ENCODE measurements around the gene RHBDL1. TPM values are rescaled to one million over a fixed set of nuclear protein-coding genes. Genes with fewer than 3 reads are reported as not detected.
"Not testable (repeated sequence)": the region's sequence is repeated elsewhere in the genome, so short reads cannot be mapped to it uniquely, and the experiment has no call there.

RHBDL1 gene
- polyA plus RNA-seq, 3 donors from 2014 or later = not detected

DNA sequence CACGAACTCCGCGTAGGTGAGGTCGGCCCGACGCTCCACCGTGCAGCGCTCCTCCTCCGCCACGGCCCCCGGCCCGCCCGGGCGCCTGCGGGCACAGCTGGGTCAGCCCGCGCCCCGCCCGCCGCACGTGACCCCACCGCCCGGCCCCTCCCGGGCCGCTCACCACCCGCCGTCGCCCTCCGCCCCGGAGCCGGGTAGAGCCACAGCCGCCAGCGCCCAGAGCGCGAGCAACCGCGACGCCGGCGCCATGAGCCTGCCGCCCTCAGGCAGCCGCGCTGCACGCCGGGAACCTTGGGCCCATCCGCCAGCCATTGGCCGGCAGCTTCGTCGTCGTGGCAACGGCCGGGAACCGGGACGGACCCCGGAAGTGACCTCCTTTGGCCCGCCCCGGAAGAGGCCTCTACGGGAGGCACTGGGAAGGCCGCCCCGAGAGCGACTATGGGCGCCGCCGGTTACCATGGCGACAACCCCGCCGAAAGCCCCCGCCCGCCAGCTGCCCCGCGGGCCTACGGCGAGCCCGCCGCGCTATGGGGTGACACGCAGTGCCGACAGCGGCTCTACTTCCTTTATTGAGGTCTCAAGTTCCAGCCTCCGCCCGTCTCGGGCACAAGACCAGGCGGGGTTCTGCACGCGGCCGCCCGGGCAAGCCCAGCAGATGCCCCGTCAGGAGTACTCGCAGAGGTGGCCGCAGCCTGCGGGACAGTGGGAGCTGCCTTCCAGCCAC lies 8.8 kb downstream of the RHBDL1 start, which contains the start of gene JMJD8:
JMJD8 (minus strand) TSS at position 264 of the 724 bp plus-strand sequence; CDS start at position 249, 15 bp downstream.
- Mint-ChIP-seq H3K27ac (peak within 1 kb of the TSS in 5 of 6 donors; percentile 14 to 86 (median 61)), H3K4me3 (peak within 1 kb of the TSS; percentile 70 to 83 (median 76)), H3K27me3 (ENCODE audit: low read depth in 3 of 3) (peaks cover 2 to 10% (median 3%) of the 10 kb centered on the region in 3 donors), H3K4me1 (peaks cover 11 to 32% of the 10 kb centered on the region in 2 donors), H3K9me3 (no peaks in the 10 kb centered on the region), H3K36me3 (peaks cover 0 to 2% (median 0%) of the 10 kb centered on the region in 3 donors)
- peak; percentile 96 for DNase-seq

DNA sequence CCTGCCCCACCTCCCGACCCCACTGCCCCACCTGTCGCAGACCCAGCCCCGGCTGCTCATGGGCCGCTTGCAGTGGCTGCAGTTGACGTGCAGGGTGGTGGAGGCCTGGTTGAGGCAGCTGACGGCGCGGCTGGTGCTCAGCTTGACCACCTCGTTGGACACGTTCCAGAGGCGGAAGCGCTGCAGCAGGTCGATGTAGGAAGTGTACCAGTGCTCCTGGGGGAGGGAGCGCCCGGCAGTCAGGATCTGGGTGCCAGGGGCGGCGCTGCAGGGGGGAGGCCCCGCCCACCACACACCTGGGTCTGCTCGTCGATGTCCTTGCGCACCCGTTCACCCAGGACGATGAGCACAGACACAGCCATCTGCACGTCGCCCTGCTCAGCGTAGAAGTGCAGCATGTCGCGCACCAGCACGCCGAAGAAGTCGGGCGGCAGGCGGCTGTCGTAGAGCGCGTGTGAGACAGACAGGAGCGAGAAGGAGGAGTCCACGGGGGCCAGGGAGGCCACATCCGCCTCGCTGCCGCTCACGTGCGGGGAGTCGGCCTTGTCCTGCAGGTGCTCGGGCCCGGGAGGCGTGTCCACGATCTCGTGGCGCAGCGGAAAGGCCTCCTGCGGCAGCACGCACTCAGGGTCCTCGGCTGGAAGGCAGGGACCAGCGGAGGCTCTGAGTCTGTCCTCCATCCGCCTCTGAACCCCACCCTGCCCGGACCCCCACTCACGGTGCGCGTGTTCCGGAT lies 9.7 kb downstream of the RHBDL1 start:
- Mint-ChIP-seq H3K36me3 (peaks cover 0 to 2% (median 0%) of the 10 kb centered on the region in 3 donors), H3K9me3 (no peaks in the 10 kb centered on the region), H3K4me1 (peaks cover 13 to 38% of the 10 kb centered on the region in 2 donors), H3K27me3 (ENCODE audit: low read depth in 3 of 3) (peaks cover 0 to 12% (median 3%) of the 10 kb centered on the region in 3 donors), H3K27ac (peak overlapping the region in 1 of 6 donors; percentile 23), H3K4me3 (peak overlapping the region in 1 of 5 donors; percentile 27)
- DNase-seq = no peak

DNA sequence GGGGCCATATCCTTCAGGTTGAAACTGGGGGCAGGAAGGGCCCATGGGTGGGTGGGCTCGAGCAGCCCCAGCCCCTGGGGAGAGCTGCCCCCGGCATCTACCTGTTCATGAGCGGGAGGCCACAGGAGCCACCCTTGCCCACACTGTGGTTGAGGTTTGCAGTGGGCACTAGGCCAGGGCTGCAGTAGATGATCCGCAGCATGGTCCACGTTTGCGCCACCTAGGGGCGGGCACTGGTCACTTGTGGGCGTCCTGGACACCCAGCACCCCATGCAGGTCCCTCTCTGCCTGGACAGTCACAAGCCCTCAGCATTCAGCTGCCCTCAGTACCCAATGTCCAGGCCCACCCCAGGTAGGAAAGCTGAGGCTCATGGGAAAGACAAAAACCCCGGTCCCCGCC lies 10.5 kb downstream of the RHBDL1 start:
- H3K4me1 Mint-ChIP-seq = peaks cover 19 to 43% of the 10 kb centered on the region in 2 donors
- no peaks in the 10 kb centered on the region for H3K9me3 Mint-ChIP-seq
- peaks cover 0 to 2% (median 0%) of the 10 kb centered on the region in 3 donors for H3K36me3 Mint-ChIP-seq
- H3K27me3 Mint-ChIP-seq (ENCODE audit: low read depth in 3 of 3) = peaks cover 1 to 12% (median 8%) of the 10 kb centered on the region in 3 donors
- peak overlapping the region; percentile 23 to 58 (median 47) for H3K4me3 Mint-ChIP-seq
- no peak for DNase-seq
- H3K27ac Mint-ChIP-seq = peak overlapping the region in 3 of 6 donors; percentile 59 to 78 (median 64)

DNA sequence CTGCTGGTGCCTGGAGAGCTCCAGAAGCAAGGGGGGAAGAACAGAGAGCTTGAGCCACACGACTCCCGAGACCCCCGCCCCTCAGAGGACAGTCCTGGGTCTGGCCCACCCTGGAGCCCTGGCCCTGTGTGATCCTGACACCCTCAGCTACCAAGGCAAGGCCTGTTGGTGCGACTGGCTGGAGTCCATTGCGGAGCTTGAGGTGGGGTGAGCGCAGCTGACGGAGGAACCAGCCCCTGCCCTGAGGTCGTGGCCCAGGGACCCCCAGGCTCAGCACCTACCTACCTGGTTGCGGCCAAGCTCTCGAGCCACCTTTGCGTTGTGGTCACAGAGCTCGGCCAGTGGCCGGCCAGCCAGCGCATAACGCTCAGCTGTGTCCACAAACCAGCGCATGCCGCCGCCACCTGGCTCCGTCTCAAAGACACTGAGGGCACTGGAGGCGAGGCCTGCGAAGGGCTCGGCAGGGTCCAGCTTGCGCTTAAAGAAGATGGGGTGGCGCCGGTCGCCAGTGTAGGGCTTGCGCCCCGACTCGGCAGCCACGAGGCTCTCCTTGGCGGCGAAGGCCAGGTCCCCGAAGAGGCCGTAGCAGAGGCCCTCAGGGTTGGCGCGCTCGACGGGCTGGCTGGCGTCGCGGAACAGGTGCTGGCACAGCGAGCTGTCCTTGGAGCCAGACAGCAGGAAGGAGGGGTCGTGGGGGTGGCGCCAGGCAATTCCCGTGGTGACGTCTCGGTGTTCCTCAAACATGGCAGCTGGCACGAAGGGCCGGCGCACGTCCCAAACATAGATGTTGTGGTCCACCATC lies 11.2 kb downstream of the RHBDL1 start:
- Mint-ChIP-seq H3K27me3 (ENCODE audit: low read depth in 3 of 3) (peaks cover 1 to 12% (median 8%) of the 10 kb centered on the region in 3 donors), H3K4me1 (peaks cover 16 to 39% of the 10 kb centered on the region in 2 donors), H3K4me3 (peak overlapping the region in 2 of 5 donors; percentile 30 to 33), H3K27ac (no peak overlapping the region), H3K36me3 (peaks cover 0 to 2% (median 0%) of the 10 kb centered on the region in 3 donors), H3K9me3 (no peaks in the 10 kb centered on the region)
- no peak for DNase-seq

DNA sequence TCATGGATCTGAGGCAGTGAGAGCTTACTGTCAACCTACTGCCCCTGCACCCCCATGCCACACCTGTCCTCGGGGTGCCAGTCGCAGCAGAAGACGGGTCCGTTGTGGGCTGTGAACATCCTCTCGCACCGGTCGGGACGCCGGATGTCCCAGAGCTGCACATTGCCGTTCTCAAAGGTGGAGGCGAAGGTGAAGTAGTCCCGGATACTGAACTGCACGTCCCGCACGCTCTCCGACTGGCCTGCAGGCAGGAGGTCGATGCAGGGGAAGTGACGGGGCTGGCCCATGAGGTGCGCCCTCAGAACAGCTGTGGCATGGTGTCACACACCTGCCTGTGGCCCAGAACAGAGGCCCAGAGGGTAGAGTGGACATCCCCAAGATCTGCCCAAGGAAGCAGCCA lies 12.0 kb downstream of the RHBDL1 start:
- Mint-ChIP-seq H3K4me1 (peaks cover 14 to 35% of the 10 kb centered on the region in 2 donors), H3K9me3 (no peaks in the 10 kb centered on the region), H3K4me3 (peak overlapping the region in 1 of 5 donors; percentile 33), H3K27me3 (ENCODE audit: low read depth in 3 of 3) (peaks cover 1 to 13% (median 9%) of the 10 kb centered on the region in 3 donors), H3K36me3 (peaks cover 0 to 1% (median 0%) of the 10 kb centered on the region in 3 donors), H3K27ac (no peak overlapping the region)
- no peak for DNase-seq

DNA sequence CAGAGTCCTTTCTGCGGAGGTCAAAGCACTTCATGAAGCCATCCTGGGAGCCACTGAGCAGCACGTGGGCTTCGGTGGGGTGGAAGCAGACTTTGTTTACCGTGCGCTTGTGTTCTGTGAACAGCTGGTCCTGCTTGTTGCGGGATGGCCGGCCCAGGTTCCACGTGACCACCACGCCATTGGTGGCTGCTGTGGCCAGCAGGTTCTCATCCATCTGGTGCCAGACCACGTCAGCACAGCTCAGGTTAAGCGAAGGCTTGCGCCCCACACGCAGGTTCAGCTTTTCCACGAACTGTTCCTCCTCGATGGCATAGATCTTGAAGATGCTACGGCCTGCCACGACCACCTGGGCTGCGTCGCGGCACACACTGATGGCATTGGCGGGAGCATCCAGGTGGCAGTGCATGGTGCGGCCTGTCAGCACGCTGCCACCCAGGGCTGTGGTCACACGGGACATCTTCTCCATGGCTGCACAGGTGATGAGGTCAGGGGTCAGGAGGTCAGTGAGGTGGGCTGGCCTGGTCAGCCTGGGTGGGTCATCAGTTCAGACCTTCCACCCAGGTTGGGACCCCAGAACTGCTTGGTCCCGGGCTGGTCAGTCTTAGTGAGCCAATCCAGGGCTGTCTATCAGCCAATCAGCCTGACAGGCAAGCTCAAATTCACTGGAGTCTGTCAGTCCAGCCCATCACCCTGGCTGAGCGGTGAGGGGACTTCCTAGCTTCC lies 13.9 kb downstream of the RHBDL1 start:
- Mint-ChIP-seq H3K27me3 (ENCODE audit: low read depth in 3 of 3) (peaks cover 6 to 17% (median 7%) of the 10 kb centered on the region in 3 donors), H3K4me1 (peaks cover 14 to 34% of the 10 kb centered on the region in 2 donors), H3K27ac (peak overlapping the region; percentile 76 to 94 (median 90)), H3K36me3 (no peaks in the 10 kb centered on the region), H3K4me3 (peak overlapping the region; percentile 87 to 97 (median 91)), H3K9me3 (no peaks in the 10 kb centered on the region)
- DNase-seq = no peak

DNA sequence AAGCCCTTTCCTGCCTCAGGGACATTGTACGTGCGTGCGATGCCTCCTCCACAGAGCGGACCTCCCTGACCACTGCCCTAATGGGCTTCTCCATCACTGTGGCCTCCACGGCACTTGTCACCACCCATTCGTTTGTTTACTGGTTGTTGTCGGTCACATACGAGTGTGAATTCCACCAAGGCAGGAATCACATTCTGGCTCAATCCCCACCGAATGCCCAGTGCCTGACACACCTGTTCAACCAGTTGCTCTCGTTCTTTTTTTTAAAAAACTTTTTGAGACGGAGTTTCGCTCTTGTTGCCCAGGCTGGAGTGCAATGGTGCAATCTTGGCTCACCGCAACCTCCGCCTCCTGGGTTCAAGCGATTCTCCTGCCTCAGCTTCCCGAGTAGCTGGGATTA lies 15.8 kb downstream of the RHBDL1 start:
- Mint-ChIP-seq H3K4me3 (peak overlapping the region; percentile 73 to 97 (median 90)), H3K27me3 (ENCODE audit: low read depth in 3 of 3) (peaks cover 7 to 16% (median 8%) of the 10 kb centered on the region in 3 donors), H3K27ac (peak overlapping the region in 2 of 6 donors; percentile 30 to 62), H3K4me1 (peaks cover 14 to 32% of the 10 kb centered on the region in 2 donors)
- H3K36me3 Mint-ChIP-seq, DNase-seq, H3K9me3 Mint-ChIP-seq: not testable (repeated sequence)

DNA sequence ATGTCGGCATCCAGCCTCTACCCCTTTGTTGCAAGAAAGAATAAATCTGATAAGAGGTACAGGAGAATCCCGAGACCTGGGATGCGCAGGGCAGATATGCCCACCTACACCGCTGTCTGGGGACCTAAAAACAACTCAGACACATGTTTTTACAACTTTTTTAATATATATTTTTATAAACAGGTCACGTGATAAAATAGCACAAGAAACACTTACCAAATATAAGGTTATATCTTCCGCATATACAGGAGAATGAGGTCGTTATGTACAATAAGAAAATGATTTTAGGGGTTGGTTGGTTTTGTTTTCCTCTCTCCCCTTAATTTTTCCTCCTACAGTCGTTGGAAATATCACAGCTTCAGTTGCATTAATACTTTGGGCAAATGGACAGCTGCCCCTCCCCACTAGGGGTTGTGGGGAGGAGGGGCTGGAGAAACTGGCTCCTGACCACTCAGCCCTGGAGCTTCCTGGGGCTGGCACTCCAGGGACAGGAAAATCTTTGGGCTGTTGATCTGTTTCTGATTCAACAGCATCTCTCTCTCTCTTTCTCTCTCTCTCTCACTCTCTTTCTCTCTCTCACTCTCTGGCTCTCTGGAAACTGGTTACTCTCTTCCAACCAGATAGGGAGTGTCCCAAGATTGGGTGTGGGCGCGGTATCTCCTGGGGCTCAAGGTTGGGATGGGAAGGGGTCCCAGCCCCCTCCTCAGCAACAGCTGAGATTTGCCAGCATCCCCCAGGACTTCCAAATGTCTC lies 17.1 kb downstream of the RHBDL1 start:
- Mint-ChIP-seq H3K27me3 (ENCODE audit: low read depth in 3 of 3) (peaks cover 8 to 16% (median 10%) of the 10 kb centered on the region in 3 donors), H3K4me3 (peak overlapping the region in 3 of 5 donors; percentile 19 to 68 (median 56)), H3K9me3 (no peaks in the 10 kb centered on the region), H3K27ac (no peak overlapping the region), H3K4me1 (peaks cover 14 to 32% of the 10 kb centered on the region in 2 donors), H3K36me3 (no peaks in the 10 kb centered on the region)
- DNase-seq = no peak

DNA sequence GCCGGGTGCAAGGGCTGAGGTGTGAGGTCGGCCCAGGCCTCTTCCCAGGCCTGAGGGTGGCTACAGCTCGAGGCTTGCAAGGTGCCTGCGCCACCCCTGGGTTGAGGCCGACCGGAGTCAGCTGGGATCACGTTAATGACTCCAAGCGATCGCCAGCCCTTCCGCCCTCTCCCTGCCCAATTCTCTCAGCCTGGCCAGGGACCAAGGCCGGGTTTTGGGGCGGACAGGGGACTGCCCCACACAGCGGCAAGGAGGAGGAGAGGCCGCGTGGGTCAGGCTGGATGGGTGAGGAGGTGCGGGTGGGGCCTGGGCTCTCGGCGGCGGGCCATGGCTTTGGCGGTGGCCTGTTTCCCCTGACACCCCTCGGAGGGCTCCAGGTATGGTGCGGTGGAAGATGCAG lies 17.9 kb downstream of the RHBDL1 start:
- Mint-ChIP-seq H3K27ac (no peak overlapping the region), H3K36me3 (no peaks in the 10 kb centered on the region), H3K4me1 (peaks cover 14 to 30% of the 10 kb centered on the region in 2 donors), H3K4me3 (no peak overlapping the region), H3K27me3 (ENCODE audit: low read depth in 3 of 3) (peaks cover 8 to 20% (median 12%) of the 10 kb centered on the region in 3 donors), H3K9me3 (no peaks in the 10 kb centered on the region)
- DNase-seq = no peak

DNA sequence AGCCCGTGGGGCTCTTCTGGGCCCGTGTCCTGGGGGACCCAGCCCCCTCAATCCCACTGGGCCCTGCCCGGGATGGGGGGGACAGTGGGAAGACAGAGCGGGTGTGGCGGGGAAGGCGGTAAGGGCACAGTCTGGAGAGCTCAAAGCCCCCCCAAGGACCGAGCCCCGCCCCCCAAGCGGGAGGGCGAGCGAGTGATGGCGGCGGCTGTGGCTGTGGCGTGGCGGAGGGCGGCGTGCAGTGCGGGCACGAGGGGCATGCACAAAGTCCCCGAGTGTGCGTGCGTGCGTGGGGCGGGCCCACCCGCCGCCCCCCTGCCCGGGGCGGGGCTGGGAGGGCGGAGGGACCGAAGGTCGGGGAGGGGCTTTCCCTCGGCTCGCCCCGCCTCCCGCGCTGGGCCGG lies 18.3 kb downstream of the RHBDL1 start:
- Mint-ChIP-seq H3K27ac (no peak overlapping the region), H3K9me3 (no peaks in the 10 kb centered on the region), H3K4me1 (peaks cover 14 to 27% of the 10 kb centered on the region in 2 donors), H3K4me3 (no peak overlapping the region), H3K36me3 (no peaks in the 10 kb centered on the region), H3K27me3 (ENCODE audit: low read depth in 3 of 3) (peaks cover 10 to 20% (median 12%) of the 10 kb centered on the region in 3 donors)
- DNase-seq = no peak

DNA sequence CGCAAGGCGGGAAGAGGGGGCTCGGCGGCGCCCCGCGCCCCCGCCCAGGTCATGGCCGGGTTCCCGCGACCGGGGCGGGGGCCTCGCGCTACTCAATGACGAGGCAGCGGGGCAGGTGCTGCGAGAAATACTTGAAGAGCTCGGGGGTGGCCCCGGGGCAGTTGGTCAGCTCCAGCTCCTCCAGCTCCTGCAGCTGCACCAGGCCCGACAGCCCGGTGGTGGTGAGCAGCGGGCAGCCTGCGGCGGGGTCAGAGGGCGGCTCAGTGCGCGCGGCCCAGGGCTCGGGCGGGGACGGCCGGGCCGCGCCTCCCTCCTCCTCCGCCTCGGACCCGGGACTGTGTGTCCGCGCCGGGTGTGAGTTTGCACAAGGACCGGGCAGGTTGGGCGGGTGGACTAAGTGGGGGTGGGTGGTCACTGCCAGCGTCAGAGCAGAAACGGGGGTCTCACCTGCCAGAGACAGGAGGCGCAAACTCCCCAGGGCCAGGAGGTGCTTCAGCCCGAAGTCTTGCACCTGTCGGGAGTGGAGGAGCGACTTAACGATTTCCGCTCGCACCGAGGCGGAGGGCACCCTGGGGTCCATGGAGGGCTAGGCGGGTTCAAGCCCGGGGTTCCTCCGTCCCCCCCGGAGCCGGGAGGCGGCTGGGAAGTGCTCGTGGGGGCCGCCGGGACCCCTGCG lies 18.9 kb downstream of the RHBDL1 start:
- H3K4me1 Mint-ChIP-seq = peaks cover 14 to 22% of the 10 kb centered on the region in 2 donors
- H3K4me3 Mint-ChIP-seq = peak overlapping the region in 3 of 5 donors; percentile 38 to 53 (median 42)
- no peaks in the 10 kb centered on the region for H3K36me3 Mint-ChIP-seq
- no peak for DNase-seq
- no peak overlapping the region for H3K27ac Mint-ChIP-seq
- H3K27me3 Mint-ChIP-seq (ENCODE audit: low read depth in 3 of 3) = peaks cover 10 to 20% (median 12%) of the 10 kb centered on the region in 3 donors
- H3K9me3 Mint-ChIP-seq = peaks cover 0 to 2% (median 0%) of the 10 kb centered on the region in 6 donors
